ENCODE data around the gene SLF1.

GRCh38 chr5:94682814-94683520, 64.5 kb downstream of the SLF1 start:
- TF ChIP-seq POLR2A (conservative IDR thresholded peaks at IDR 0.05) (no peak), CTCF (IDR thresholded peaks at IDR 0.05 in 2 of 3, conservative IDR thresholded peaks at IDR 0.05 in 1 of 3; ENCODE audit: insufficient read depth in 2 of 3, low read depth in 1 of 3, low read length in 3 of 3) (no peak), SRSF1 (IDR thresholded peaks at IDR 0.05; ENCODE audit: low read depth, low read length) (no peak), MTA2 (IDR thresholded peaks at IDR 0.05; ENCODE audit: low read depth) (no peak), AFF4 (CRISPR knock-in tag; IDR thresholded peaks at IDR 0.05) (no peak), CBX3 (IDR thresholded peaks at IDR 0.05; ENCODE audit: borderline replicate concordance in 1 of 2, low read length in 2 of 2) (no peak), CHD2 (IDR thresholded peaks at IDR 0.05; ENCODE audit: low read depth, low read length) (no peak), ZFP36 (IDR thresholded peaks at IDR 0.05; ENCODE audit: low read depth, low read length, partially characterized antibody) (no peak), ZZZ3 (IDR thresholded peaks at IDR 0.05) (no peak), ZNF23 (CRISPR knock-in tag; IDR thresholded peaks at IDR 0.05) (no peak), ETV6 (IDR thresholded peaks at IDR 0.05; ENCODE audit: borderline replicate concordance in 1 of 2, low read depth in 2 of 2, low read length in 1 of 2) (no peak), ETV6 (CRISPR knock-in tag; IDR thresholded peaks at IDR 0.05; ENCODE audit: borderline replicate concordance) (no peak), POLR3G (IDR thresholded peaks at IDR 0.05; ENCODE audit: extremely low read depth, insufficient read length, insufficient replicate concordance) (no peak), CCAR2 (IDR thresholded peaks at IDR 0.05; ENCODE audit: low read depth, low read length) (no peak), ZBTB43 (CRISPR knock-in tag; IDR thresholded peaks at IDR 0.05) (no peak)

Measured in K562 (cell line).